CD4-positive, alpha-beta memory T cell (primary cell): ENCODE results near the gene RILPL1. TPM values are rescaled to one million over a fixed set of nuclear protein-coding genes. Genes with fewer than 3 reads are reported as not detected.
"Not testable (repeated sequence)": the region's sequence is repeated elsewhere in the genome, so short reads cannot be mapped to it uniquely, and the experiment has no call there.

Experiments
- CTCF ChIA-PET: fragments of 350-600 bp; sonication (Branson Sonifier 250); formaldehyde crosslinking; loops from one replicate; lab custom pipeline; 2021; ENCODE audit warnings: inconsistent platforms; ENCODE audit not compliant: partially characterized antibody; lab: Charles Lee
- POLR2A ChIA-PET: fragments of 350-600 bp; sonication (Branson Sonifier 250); formaldehyde crosslinking; loops from one replicate; lab custom pipeline; 2021; ENCODE audit not compliant: partially characterized antibody; lab: Charles Lee
- DNase-seq, 5 donors: peaks; one replicate each; pipeline versions ENCODE4 v3.0.0 to v3.0.0-alpha.2; 2020 to 2022; ENCODE audit warnings: mixed read lengths in 1 of 5
- H3K27ac ChIP-seq: one replicate; pipeline ENCODE4 v1.7.0; 2013; ENCODE audit warnings: low read depth, low read length
- H3K27me3 ChIP-seq: 2 replicates; pipeline ENCODE4 v1.7.0; 2013; ENCODE audit warnings: mild to moderate bottlenecking, low read length, moderate library complexity; ENCODE audit not compliant: insufficient read depth
- H3K36me3 ChIP-seq: 2 replicates; pipeline ENCODE4 v1.7.0; 2013; ENCODE audit warnings: mild to moderate bottlenecking, low read length, moderate library complexity; ENCODE audit not compliant: insufficient read depth
- H3K4me1 ChIP-seq: 2 replicates; pipeline ENCODE4 v1.7.0; 2013; ENCODE audit warnings: mild to moderate bottlenecking, low read length, moderate library complexity; ENCODE audit not compliant: insufficient read depth
- H3K4me3 ChIP-seq, 2 donors: one replicate each; pipeline ENCODE4 v1.7.0; 2013; ENCODE audit warnings: low read length in 2 of 2, mild to moderate bottlenecking in 1 of 2
- H3K9me3 ChIP-seq, 2 donors: one replicate each; pipeline ENCODE4 v1.7.0; 2013; ENCODE audit warnings: low read length in 2 of 2, control low read depth in 1 of 2; ENCODE audit not compliant: control insufficient read depth in 1 of 2
- H3K27ac Mint-ChIP-seq, 7 donors: one replicate each; pipeline ENCODE4 v1.8.0; 2020 to 2021; ENCODE audit warnings: mixed read lengths in 7 of 7, mild to moderate bottlenecking in 6 of 7, inconsistent platforms in 3 of 7, moderate library complexity in 3 of 7
- H3K27me3 Mint-ChIP-seq, 2 donors: one replicate each; pipeline ENCODE4 v1.8.0; 2020 to 2021; ENCODE audit warnings: mixed read lengths in 2 of 2
- H3K36me3 Mint-ChIP-seq, 2 donors: one replicate each; pipeline ENCODE4 v1.8.0; 2020 to 2021; ENCODE audit warnings: mixed read lengths in 2 of 2, inconsistent platforms in 1 of 2, mild to moderate bottlenecking in 1 of 2
- H3K4me1 Mint-ChIP-seq, 4 donors: one replicate each; pipeline ENCODE4 v1.8.0; 2020 to 2021; ENCODE audit warnings: mixed read lengths in 4 of 4, mild to moderate bottlenecking in 1 of 4
- H3K4me3 Mint-ChIP-seq, 8 donors: one replicate each; pipeline ENCODE4 v1.8.0; 2020 to 2021; ENCODE audit warnings: mixed read lengths in 8 of 8, mild to moderate bottlenecking in 7 of 8, moderate library complexity in 6 of 8, inconsistent platforms in 3 of 8
- H3K9me3 Mint-ChIP-seq, 8 donors: one replicate each; pipeline ENCODE4 v1.8.0; 2020 to 2021; ENCODE audit warnings: mixed read lengths in 8 of 8, mild to moderate bottlenecking in 5 of 8, inconsistent platforms in 3 of 8, moderate library complexity in 1 of 8
- intact Hi-C: fragments of 100-400 bp; cut with micrococcal nuclease; formaldehyde crosslinking; loops from one replicate; pipeline ENCODE4 v1.15.1; 2023
- polyA plus RNA-seq, 2 donors: library from polyadenylated mRNA; unstranded; fragments of 300-500 nt; fragmentation: Illumina TruSeq; gene quantifications; one replicate each; pipeline ENCODE4 v1.2.3, GENCODE V29; 2021
- total RNA-seq, 2 experiments: library from RNA; stranded (reverse); gene quantifications; one replicate each; pipeline ENCODE4 v1.2.3, GENCODE V29; 2021

The RILPL1 gene
- total and polyA plus RNA-seq, 4 experiments from 2014 or later: 0.54 to 8.5 (median 8.1) TPM; not detected in 1

- Histone ChIP-seq H3K4me1 (no peaks in the 10 kb centered on the region), H3K4me3 (no peak overlapping the region), H3K27me3 (no peaks in the 10 kb centered on the region), H3K9me3 (no peaks in the 10 kb centered on the region), H3K36me3 (no peaks in the 10 kb centered on the region), H3K27ac (no peak overlapping the region)
- no peak overlapping the region for H3K27ac Mint-ChIP-seq
- no peak overlapping the region for H3K4me3 Mint-ChIP-seq
- H3K36me3 Mint-ChIP-seq: peaks cover 4 to 19% of the 10 kb centered on the region in 2 donors
- POLR2A ChIA-PET: no interaction called here
- CTCF ChIA-PET: interaction anchor here (0.6 kb wide), 1 partner anchor 1656 kb away, joined by 3 read pairs; no protein-coding TSS in a partner anchor
- H3K27me3 Mint-ChIP-seq: no peaks in the 10 kb centered on the region
- intact Hi-C loops: no loop called here
- no peaks in the 10 kb centered on the region for H3K9me3 Mint-ChIP-seq
- H3K4me1 Mint-ChIP-seq: peaks cover 0 to 3% (median 0%) of the 10 kb centered on the region in 4 donors
- no peak for DNase-seq
These were observed 36.5 kb downstream of the RILPL1 start for GRCh38 chr12:123497065-123497464.

- peaks cover 0 to 1% (median 0%) of the 10 kb centered on the region in 4 donors for H3K4me1 Mint-ChIP-seq
- intact Hi-C loops: no loop called here
- H3K9me3 Mint-ChIP-seq: no peaks in the 10 kb centered on the region
- Histone ChIP-seq H3K27ac (no peak overlapping the region), H3K27me3 (no peaks in the 10 kb centered on the region), H3K4me3 (no peak overlapping the region), H3K4me1 (no peaks in the 10 kb centered on the region), H3K36me3 (no peaks in the 10 kb centered on the region), H3K9me3 (no peaks in the 10 kb centered on the region)
- no peak overlapping the region for H3K4me3 Mint-ChIP-seq
- H3K27ac Mint-ChIP-seq: peak overlapping the region in 1 of 7 donors; percentile 31
- ChIA-PET CTCF (interaction anchor here (0.6 kb wide), 1 partner anchor 13 kb away, joined by 3 read pairs; no protein-coding TSS in a partner anchor), POLR2A (no interaction called here)
- no peaks in the 10 kb centered on the region for H3K27me3 Mint-ChIP-seq
- no peak for DNase-seq
- H3K36me3 Mint-ChIP-seq: peaks cover 4 to 20% of the 10 kb centered on the region in 2 donors
These were observed 39.2 kb downstream of the RILPL1 start for GRCh38 chr12:123494124-123494851.

GRCh38 chr12:123492339-123493039, 41.0 kb downstream of the RILPL1 start:
- H3K4me3 ChIP-seq, H3K9me3 ChIP-seq, POLR2A ChIA-PET, DNase-seq, H3K27ac ChIP-seq, intact Hi-C loops, H3K4me1 ChIP-seq, H3K4me3 Mint-ChIP-seq, H3K9me3 Mint-ChIP-seq, H3K36me3 ChIP-seq, H3K27me3 Mint-ChIP-seq, H3K36me3 Mint-ChIP-seq, H3K27me3 ChIP-seq, CTCF ChIA-PET, H3K4me1 Mint-ChIP-seq: not testable (repeated sequence)
- H3K27ac Mint-ChIP-seq: peak overlapping the region in 2 of 7 donors; percentile 46 to 74

GRCh38 chr12:123491481-123491880, 42.0 kb downstream of the RILPL1 start:
- Mint-ChIP-seq H3K4me1 (no peaks in the 10 kb centered on the region), H3K27ac (no peak overlapping the region), H3K36me3 (peaks cover 0 to 3% of the 10 kb centered on the region in 2 donors), H3K9me3 (no peaks in the 10 kb centered on the region), H3K4me3 (no peak overlapping the region), H3K27me3 (no peaks in the 10 kb centered on the region)
- Histone ChIP-seq H3K4me1 (no peaks in the 10 kb centered on the region), H3K9me3 (no peaks in the 10 kb centered on the region), H3K36me3 (no peaks in the 10 kb centered on the region), H3K27me3 (no peaks in the 10 kb centered on the region), H3K27ac (no peak overlapping the region), H3K4me3 (no peak overlapping the region)
- intact Hi-C loops: no loop called here
- DNase-seq: no peak
- ChIA-PET POLR2A (no interaction called here), CTCF (no interaction called here)

GRCh38 chr12:123491056-123491455, 42.5 kb downstream of the RILPL1 start:
- no peaks in the 10 kb centered on the region for H3K9me3 ChIP-seq
- H3K27ac ChIP-seq: no peak overlapping the region
- ChIA-PET POLR2A (no interaction called here), CTCF (no interaction called here)
- no peaks in the 10 kb centered on the region for H3K27me3 ChIP-seq
- peaks cover 0 to 2% (median 1%) of the 10 kb centered on the region in 4 donors for H3K4me1 Mint-ChIP-seq
- no peaks in the 10 kb centered on the region for H3K9me3 Mint-ChIP-seq
- H3K27ac Mint-ChIP-seq: no peak overlapping the region
- no peaks in the 10 kb centered on the region for H3K27me3 Mint-ChIP-seq
- H3K4me3 Mint-ChIP-seq: no peak overlapping the region
- no peak overlapping the region for H3K4me3 ChIP-seq
- peaks cover 0 to 3% of the 10 kb centered on the region in 2 donors for H3K36me3 Mint-ChIP-seq
- no peaks in the 10 kb centered on the region for H3K4me1 ChIP-seq
- no peak for DNase-seq
- intact Hi-C loops: no loop called here
- H3K36me3 ChIP-seq: no peaks in the 10 kb centered on the region

- no peaks in the 10 kb centered on the region for H3K27me3 ChIP-seq
- Mint-ChIP-seq H3K9me3 (no peaks in the 10 kb centered on the region), H3K4me1 (peaks cover 0 to 6% (median 3%) of the 10 kb centered on the region in 4 donors), H3K27me3 (no peaks in the 10 kb centered on the region), H3K27ac (peak overlapping the region in 1 of 7 donors; percentile 7), H3K4me3 (no peak overlapping the region), H3K36me3 (peaks cover 0 to 3% of the 10 kb centered on the region in 2 donors)
- POLR2A ChIA-PET: no interaction called here
- peaks cover 2% of the 10 kb centered on the region for H3K4me1 ChIP-seq
- intact Hi-C loops: no loop called here
- CTCF ChIA-PET: no interaction called here
- H3K4me3 ChIP-seq: no peak overlapping the region
- DNase-seq: no peak
- no peak overlapping the region for H3K27ac ChIP-seq
- no peaks in the 10 kb centered on the region for H3K9me3 ChIP-seq
- no peaks in the 10 kb centered on the region for H3K36me3 ChIP-seq
These were observed 43.4 kb downstream of the RILPL1 start for GRCh38 chr12:123490089-123490488.

- Histone ChIP-seq H3K4me1 (peaks cover 7% of the 10 kb centered on the region), H3K27me3 (no peaks in the 10 kb centered on the region), H3K9me3 (no peaks in the 10 kb centered on the region), H3K36me3 (no peaks in the 10 kb centered on the region), H3K27ac (no peak overlapping the region), H3K4me3 (no peak overlapping the region)
- H3K27ac Mint-ChIP-seq: no peak overlapping the region
- no peak for DNase-seq
- no peaks in the 10 kb centered on the region for H3K27me3 Mint-ChIP-seq
- H3K36me3 Mint-ChIP-seq: peaks cover 0 to 3% of the 10 kb centered on the region in 2 donors
- CTCF ChIA-PET: no interaction called here
- POLR2A ChIA-PET: no interaction called here
- intact Hi-C loops: no loop called here
- no peak overlapping the region for H3K4me3 Mint-ChIP-seq
- no peaks in the 10 kb centered on the region for H3K9me3 Mint-ChIP-seq
- H3K4me1 Mint-ChIP-seq: peaks cover 3 to 11% (median 7%) of the 10 kb centered on the region in 4 donors
These were observed 43.9 kb downstream of the RILPL1 start for GRCh38 chr12:123489580-123489979.
